Measurements from ENCODE around the gene IFI44. TPM values are rescaled to one million over a fixed set of nuclear protein-coding genes. Genes with fewer than 3 reads are reported as not detected.

Gene IFI44
- total and polyA plus RNA-seq, 2 of the 8 experiments (the other 6 are each of a cell fraction or from before 2014, with no cell fraction given) = not detected

- no peak for TF ChIP-seq CHD7 (IDR thresholded peaks at IDR 0.05; ENCODE audit: insufficient replicate concordance, low read length)
- no peak for TF ChIP-seq TAF7 (optimal IDR thresholded peaks at IDR 0.05; ENCODE audit: borderline replicate concordance, low read depth, low read length)
- no peak for TF ChIP-seq HDAC2 (IDR thresholded peaks at IDR 0.05; ENCODE audit: borderline replicate concordance in 1 of 2, low read depth in 2 of 2, low read length in 2 of 2)
These were observed 45.0 kb upstream of the IFI44 start (continued) for GRCh38 chr1:78604643-78605042.
